Endometrium (tissue), 2 donors: ENCODE data around the gene TAOK1.
"Not testable (repeated sequence)": the region's sequence is repeated elsewhere in the genome, so short reads cannot be mapped to it uniquely, and the experiment has no call there.

Experiments used
- FAIRE-seq: peaks from 2 replicates; lab custom pipeline; 2012; peaks lifted over from hg19 to GRCh38; lab: Jason Lieb, UNC
- donor health status: control.
- donor health status: control.

The TAOK1 gene

GRCh38 chr17:29445844-29446243 lies 55.7 kb downstream of the TAOK1 start:
- peak; percentile 29 for FAIRE-seq

GRCh38 chr17:29449865-29450671 lies 59.9 kb downstream of the TAOK1 start:
- no peak for FAIRE-seq

- no peak for FAIRE-seq
Measured at GRCh38 chr17:29451121-29451742, 61.1 kb downstream of the TAOK1 start.

- FAIRE-seq = peak; percentile 79
Measured at GRCh38 chr17:29458066-29458465, 67.9 kb downstream of the TAOK1 start.

- no peak for FAIRE-seq
Measured at GRCh38 chr17:29461483-29462206, 71.5 kb downstream of the TAOK1 start.

- FAIRE-seq = no peak
Measured at GRCh38 chr17:29469276-29469675, 79.1 kb downstream of the TAOK1 start.

- not testable (repeated sequence) for FAIRE-seq
Measured at GRCh38 chr17:29473437-29473836, 83.3 kb downstream of the TAOK1 start.

- FAIRE-seq = no peak
Measured at GRCh38 chr17:29474297-29474696, 84.1 kb downstream of the TAOK1 start.

GRCh38 chr17:29475891-29476290 lies 85.7 kb downstream of the TAOK1 start:
- FAIRE-seq = no peak

GRCh38 chr17:29480249-29480928 lies 90.2 kb downstream of the TAOK1 start:
- FAIRE-seq = not testable (repeated sequence)

GRCh38 chr17:29483503-29483902 lies 93.3 kb downstream of the TAOK1 start:
- FAIRE-seq = peak; percentile 93

- FAIRE-seq = peak; percentile 50
Measured at GRCh38 chr17:29495011-29495410, 104.8 kb downstream of the TAOK1 start.

- FAIRE-seq = no peak
Measured at GRCh38 chr17:29504711-29505110, 114.5 kb downstream of the TAOK1 start.

GRCh38 chr17:29505836-29506235 lies 115.7 kb downstream of the TAOK1 start:
- FAIRE-seq = no peak

- FAIRE-seq = no peak
Measured at GRCh38 chr17:29510953-29511352, 120.8 kb downstream of the TAOK1 start.

GRCh38 chr17:29514792-29515191 lies 124.6 kb downstream of the TAOK1 start:
- FAIRE-seq = no peak

GRCh38 chr17:29518359-29518758 lies 128.2 kb downstream of the TAOK1 start:
- FAIRE-seq = no peak

- FAIRE-seq = no peak
Measured at GRCh38 chr17:29524692-29525091, 134.5 kb downstream of the TAOK1 start.

GRCh38 chr17:29526322-29526721 lies 136.2 kb downstream of the TAOK1 start:
- no peak for FAIRE-seq

GRCh38 chr17:29533976-29534375 lies 143.8 kb downstream of the TAOK1 start:
- FAIRE-seq = no peak

GRCh38 chr17:29544066-29544465 lies 153.9 kb downstream of the TAOK1 start:
- FAIRE-seq = no peak

- FAIRE-seq = no peak
Measured at GRCh38 chr17:29546085-29546484, 155.9 kb downstream of the TAOK1 start.
